Vagina (tissue), 2 donors: ENCODE measurements around the gene PIK3R1.

Experiments
- CTCF ChIP-seq, 3 experiments: fragments of 450-650 bp in 2 of 3; fragments of 200-600 bp in 1 of 3; sonication (generic) in 1 of 3; IDR thresholded peaks; one replicate each; pipeline ENCODE4 v1.5.1; 2017 to 2019; ENCODE audit warnings: antibody characterized with exemption in 3 of 3, mild to moderate bottlenecking in 2 of 3, moderate library complexity in 2 of 3
- POLR2A ChIP-seq, 2 donors: fragments of 450-650 bp; IDR thresholded peaks; one replicate each; pipeline ENCODE4 v1.6.1; 2017; ENCODE audit warnings: antibody characterized with exemption in 2 of 2, mild to moderate bottlenecking in 2 of 2, moderate library complexity in 2 of 2
- POLR2AphosphoS5 ChIP-seq, 2 donors: sonication (generic); formaldehyde crosslinking; IDR thresholded peaks; one replicate each; pipeline ENCODE4 v1.9.0; 2017; ENCODE audit warnings: antibody characterized with exemption in 2 of 2, mild to moderate bottlenecking in 2 of 2, low read depth in 1 of 2; ENCODE audit not compliant: insufficient read depth in 1 of 2

GRCh38 chr5:68297656-68298055 is 82.1 kb downstream of the PIK3R1 start:
- no peak for TF ChIP-seq CTCF (IDR thresholded peaks at IDR 0.05)
- TF ChIP-seq POLR2A (IDR thresholded peaks at IDR 0.05) = no peak
- no peak for TF ChIP-seq POLR2AphosphoS5 (IDR thresholded peaks at IDR 0.05; ENCODE audit: insufficient read depth in 1 of 2, low read depth in 1 of 2)
